ENCODE measurements around the gene DAAM2. TPM values are rescaled to one million over a fixed set of nuclear protein-coding genes. Genes with fewer than 3 reads are reported as not detected.

Gene DAAM2
- total and polyA plus RNA-seq, 2 of the 8 experiments (the other 6 are each of a cell fraction or from before 2014, with no cell fraction given): 1.5 to 2.9 TPM

DNA sequence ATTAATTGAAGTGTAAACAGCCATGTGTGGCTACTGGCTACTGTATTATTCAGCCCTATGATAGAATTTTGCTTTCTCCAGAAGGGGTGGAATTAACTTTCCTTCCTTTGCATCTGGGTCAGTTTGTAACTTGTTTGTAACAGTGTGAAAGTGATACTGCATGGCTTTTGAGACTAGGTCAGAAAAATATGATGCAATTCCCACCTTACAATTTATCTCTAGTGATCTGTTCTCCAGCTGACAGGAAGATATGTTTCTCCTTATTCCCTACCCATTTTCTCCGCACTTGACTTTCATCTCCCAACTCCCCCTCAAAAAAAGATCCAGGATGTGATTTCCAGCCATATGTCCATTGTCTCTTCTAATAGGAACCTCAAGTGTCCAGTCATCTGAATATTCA, 144.7 kb downstream of the DAAM2 start (continued):
- TF ChIP-seq NRF1 (IDR thresholded peaks at IDR 0.05; ENCODE audit: low read depth, low read length): no peak
- no peak for TF ChIP-seq TAF1 (IDR thresholded peaks at IDR 0.05; ENCODE audit: low read depth, low read length)
- TF ChIP-seq ASH2L (IDR thresholded peaks at IDR 0.05; ENCODE audit: low read length): no peak
- TF ChIP-seq SIN3A (conservative IDR thresholded peaks at IDR 0.05 in 1 of 2, IDR thresholded peaks at IDR 0.05 in 1 of 2; ENCODE audit: low read depth in 1 of 2, low read length in 2 of 2): no peak
- no peak for TF ChIP-seq KDM4A (IDR thresholded peaks at IDR 0.05; ENCODE audit: low read depth, low read length, severe bottlenecking)
- no peak for TF ChIP-seq CEBPB (IDR thresholded peaks at IDR 0.05; ENCODE audit: low read depth, low read length)
- TF ChIP-seq SRF (IDR thresholded peaks at IDR 0.05; ENCODE audit: low read depth, low read length): no peak
